ENCODE results near the gene ITPKA.

DNA sequence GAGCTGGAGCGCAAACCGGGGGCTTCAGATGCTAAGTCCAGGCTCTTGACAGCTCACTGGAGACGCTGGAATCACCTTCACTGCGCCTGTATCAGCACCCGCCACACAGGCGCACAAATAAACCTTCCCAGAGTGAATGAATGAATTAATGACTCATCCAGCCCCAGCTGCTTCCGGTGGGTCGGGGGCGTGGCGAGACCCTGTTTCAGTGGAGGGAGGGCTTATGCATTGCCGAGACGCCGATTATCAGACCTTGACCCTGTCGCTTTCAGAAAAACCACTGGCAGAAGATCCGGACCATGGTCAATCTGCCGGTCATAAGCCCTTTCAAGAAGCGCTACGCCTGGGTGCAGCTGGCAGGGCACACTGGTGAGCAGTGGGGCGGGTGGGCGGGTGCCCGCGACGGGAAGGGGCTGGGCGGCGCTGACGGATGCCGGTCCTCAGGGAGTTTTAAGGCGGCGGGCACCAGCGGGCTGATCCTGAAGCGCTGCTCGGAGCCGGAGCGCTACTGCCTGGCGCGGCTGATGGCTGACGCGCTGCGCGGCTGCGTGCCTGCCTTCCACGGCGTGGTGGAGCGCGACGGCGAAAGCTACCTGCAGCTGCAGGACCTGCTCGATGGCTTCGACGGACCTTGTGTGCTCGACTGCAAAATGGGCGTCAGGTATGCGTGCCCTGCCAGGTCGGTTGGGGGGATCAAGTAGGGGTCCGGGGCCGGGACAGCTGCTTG is 7.7 kb downstream of the ITPKA start:
- TF ChIP-seq, protein P1, sequence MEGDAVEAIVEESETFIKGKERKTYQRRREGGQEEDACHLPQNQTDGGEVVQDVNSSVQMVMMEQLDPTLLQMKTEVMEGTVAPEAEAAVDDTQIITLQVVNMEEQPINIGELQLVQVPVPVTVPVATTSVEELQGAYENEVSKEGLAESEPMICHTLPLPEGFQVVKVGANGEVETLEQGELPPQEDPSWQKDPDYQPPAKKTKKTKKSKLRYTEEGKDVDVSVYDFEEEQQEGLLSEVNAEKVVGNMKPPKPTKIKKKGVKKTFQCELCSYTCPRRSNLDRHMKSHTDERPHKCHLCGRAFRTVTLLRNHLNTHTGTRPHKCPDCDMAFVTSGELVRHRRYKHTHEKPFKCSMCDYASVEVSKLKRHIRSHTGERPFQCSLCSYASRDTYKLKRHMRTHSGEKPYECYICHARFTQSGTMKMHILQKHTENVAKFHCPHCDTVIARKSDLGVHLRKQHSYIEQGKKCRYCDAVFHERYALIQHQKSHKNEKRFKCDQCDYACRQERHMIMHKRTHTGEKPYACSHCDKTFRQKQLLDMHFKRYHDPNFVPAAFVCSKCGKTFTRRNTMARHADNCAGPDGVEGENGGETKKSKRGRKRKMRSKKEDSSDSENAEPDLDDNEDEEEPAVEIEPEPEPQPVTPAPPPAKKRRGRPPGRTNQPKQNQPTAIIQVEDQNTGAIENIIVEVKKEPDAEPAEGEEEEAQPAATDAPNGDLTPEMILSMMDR (IDR thresholded peaks at IDR 0.05; ENCODE audit: insufficient read depth, low read length): no peak
- TF ChIP-seq GABPA (IDR thresholded peaks at IDR 0.05; ENCODE audit: low read depth) (no peak), REST (IDR thresholded peaks at IDR 0.05; ENCODE audit: insufficient replicate concordance, low read depth) (no peak), SPI1 (IDR thresholded peaks at IDR 0.05; ENCODE audit: borderline replicate concordance, low read depth) (no peak), POLR2AphosphoS5 (IDR thresholded peaks at IDR 0.05; ENCODE audit: low read depth) (no peak)
